Keratinocyte (primary cell): ENCODE measurements around the gene REL. TPM values are rescaled to one million over a fixed set of nuclear protein-coding genes. Genes with fewer than 3 reads are reported as not detected.

Experiments used
- DNase-seq: peaks from one replicate; pipeline ENCODE4 v3.0.0-alpha.2; 2011; ENCODE audit warnings: low read depth, missing footprints, low spot score
- FAIRE-seq: peaks from 2 replicates; lab custom pipeline; 2011; peaks lifted over from hg19 to GRCh38; lab: Jason Lieb, UNC
- H2AFZ ChIP-seq: 2 replicates; pipeline ENCODE4 v1.6.0; 2012; ENCODE audit warnings: low read length, control low read depth, inconsistent platforms; ENCODE audit not compliant: control insufficient read depth
- H3K27ac ChIP-seq: 2 replicates; pipeline ENCODE4 v1.5.1; 2011; ENCODE audit warnings: low read length; ENCODE audit not compliant: control insufficient read depth, insufficient read depth
- H3K27me3 ChIP-seq: 3 replicates; pipeline ENCODE4 v1.6.0; 2011; ENCODE audit warnings: low read length; ENCODE audit not compliant: control insufficient read depth, insufficient read depth; ENCODE audit errors: extremely low read depth
- H3K36me3 ChIP-seq, 2 experiments: 2 replicates in 1 of 2; 3 replicates in 1 of 2; pipeline ENCODE4 v1.5.1; 2011; ENCODE audit warnings: low read length in 2 of 2, mild to moderate bottlenecking in 1 of 2; ENCODE audit not compliant: control insufficient read depth in 2 of 2, insufficient read depth in 2 of 2; ENCODE audit errors: extremely low read depth in 1 of 2
- H3K4me1 ChIP-seq: 3 replicates; pipeline ENCODE4 v1.5.1; 2011; ENCODE audit warnings: low read length; ENCODE audit not compliant: control insufficient read depth, insufficient read depth; ENCODE audit errors: extremely low read depth
- H3K4me2 ChIP-seq: 3 replicates; pipeline ENCODE4 v1.6.0; 2011; ENCODE audit warnings: low read depth, low read length; ENCODE audit not compliant: control insufficient read depth, insufficient read depth; ENCODE audit errors: extremely low read depth
- H3K4me3 ChIP-seq, 3 experiments: fragments of 200-600 bp in 1 of 3; sonication (generic) in 1 of 3; 2 replicates in 2 of 3; 3 replicates in 1 of 3; pipeline ENCODE4 v1.5.1; 2011 to 2016; ENCODE audit warnings: low read length in 3 of 3, mild to moderate bottlenecking in 3 of 3, control low read depth in 2 of 3, inconsistent platforms in 1 of 3, low read depth in 1 of 3, mixed read lengths in 1 of 3, mixed run types in 1 of 3, moderate library complexity in 1 of 3; ENCODE audit not compliant: control insufficient read depth in 2 of 3, insufficient read depth in 2 of 3; ENCODE audit errors: extremely low read depth in 1 of 3
- H3K79me2 ChIP-seq: 2 replicates; pipeline ENCODE4 v1.6.0; 2012; ENCODE audit warnings: low read length; ENCODE audit not compliant: control insufficient read depth, insufficient read depth
- H3K9ac ChIP-seq: 3 replicates; pipeline ENCODE4 v1.6.0; 2011; ENCODE audit warnings: low read length; ENCODE audit not compliant: control insufficient read depth, insufficient read depth; ENCODE audit errors: extremely low read depth
- H3K9me1 ChIP-seq: 3 replicates; pipeline ENCODE4 v1.6.0; 2011; ENCODE audit warnings: low read length; ENCODE audit not compliant: control insufficient read depth, insufficient read depth; ENCODE audit errors: extremely low read depth
- H3K9me3 ChIP-seq: 2 replicates; pipeline ENCODE4 v1.5.1; 2012; ENCODE audit warnings: low read depth, low read length; ENCODE audit not compliant: control insufficient read depth
- H4K20me1 ChIP-seq: 3 replicates; pipeline ENCODE4 v1.6.0; 2011; ENCODE audit warnings: low read length; ENCODE audit not compliant: control insufficient read depth, insufficient read depth; ENCODE audit errors: extremely low read depth
- EZH2 ChIP-seq: IDR thresholded peaks from one replicate; pipeline ENCODE4 v1.6.1; 2012; ENCODE audit warnings: inconsistent platforms, mild to moderate bottlenecking, low read length, moderate library complexity
- dilution Hi-C: fragments of 300-500 bp; cut with MboI; formaldehyde crosslinking; loops from one replicate; pipeline ENCODE4 v1.7.0; 2020; ENCODE audit warnings: low sequenced_read_pairs; ENCODE audit not compliant: extremely low pct_ligation_motif_present
- polyA plus RNA-seq, 5 experiments: library from polyadenylated mRNA; depleted of rRNA in 3 of 5; stranded (reverse) in 3 of 5; stranded (forward) in 1 of 5; unstranded in 1 of 5; fragments of >200 nt; gene quantifications; 1 replicate in 1 of 5; 2 replicates in 3 of 5; 3 replicates in 1 of 5; pipeline versions ENCODE4 v1.2.1 to v1.2.3, GENCODE V29; 2011 to 2012; ENCODE audit warnings: missing spikeins in 2 of 5, low read depth in 1 of 5, low replicate concordance in 1 of 5
- TF ChIP-seq, protein P1 (sequence below), 3 experiments: IDR thresholded peaks in 1 of 3; conservative IDR thresholded peaks in 1 of 3; optimal IDR thresholded peaks in 1 of 3; 2 replicates in 2 of 3; 3 replicates in 1 of 3; pipeline versions ENCODE3 to v1.5.1; 2011; ENCODE audit warnings: low read length in 3 of 3, mild to moderate bottlenecking in 3 of 3, moderate library complexity in 2 of 3, control low read depth in 1 of 3, inconsistent platforms in 1 of 3; ENCODE audit not compliant: insufficient read depth in 2 of 3; ENCODE audit errors: extremely low read depth in 1 of 3

REL gene
- polyA plus RNA-seq, 1 donor (not counting 4 experiments of a cell fraction or from before 2014, with no cell fraction given): 9.0 TPM

GRCh38 chr2:60906395-60906794, 25.0 kb downstream of the REL start:
- DNase-seq (no peak), FAIRE-seq (no peak)
- Histone ChIP-seq H3K9me1 (no peaks in the 10 kb centered on the region), H3K4me2 (no peak overlapping the region), H3K4me3 (no peak overlapping the region), H2AFZ (no peak overlapping the region), H3K27ac (no peak overlapping the region), H3K27me3 (no peaks in the 10 kb centered on the region), H4K20me1 (no peaks in the 10 kb centered on the region), H3K79me2 (no peaks in the 10 kb centered on the region), H3K4me1 (peaks cover 2% of the 10 kb centered on the region), H3K9ac (no peak overlapping the region), H3K36me3 (peaks cover 0 to 5% of the 10 kb centered on the region in 2 experiments), H3K9me3 (no peaks in the 10 kb centered on the region)
- no peak for TF ChIP-seq EZH2
- TF ChIP-seq, protein P1, sequence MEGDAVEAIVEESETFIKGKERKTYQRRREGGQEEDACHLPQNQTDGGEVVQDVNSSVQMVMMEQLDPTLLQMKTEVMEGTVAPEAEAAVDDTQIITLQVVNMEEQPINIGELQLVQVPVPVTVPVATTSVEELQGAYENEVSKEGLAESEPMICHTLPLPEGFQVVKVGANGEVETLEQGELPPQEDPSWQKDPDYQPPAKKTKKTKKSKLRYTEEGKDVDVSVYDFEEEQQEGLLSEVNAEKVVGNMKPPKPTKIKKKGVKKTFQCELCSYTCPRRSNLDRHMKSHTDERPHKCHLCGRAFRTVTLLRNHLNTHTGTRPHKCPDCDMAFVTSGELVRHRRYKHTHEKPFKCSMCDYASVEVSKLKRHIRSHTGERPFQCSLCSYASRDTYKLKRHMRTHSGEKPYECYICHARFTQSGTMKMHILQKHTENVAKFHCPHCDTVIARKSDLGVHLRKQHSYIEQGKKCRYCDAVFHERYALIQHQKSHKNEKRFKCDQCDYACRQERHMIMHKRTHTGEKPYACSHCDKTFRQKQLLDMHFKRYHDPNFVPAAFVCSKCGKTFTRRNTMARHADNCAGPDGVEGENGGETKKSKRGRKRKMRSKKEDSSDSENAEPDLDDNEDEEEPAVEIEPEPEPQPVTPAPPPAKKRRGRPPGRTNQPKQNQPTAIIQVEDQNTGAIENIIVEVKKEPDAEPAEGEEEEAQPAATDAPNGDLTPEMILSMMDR (optimal IDR thresholded peaks at IDR 0.05 in 1 of 3, IDR thresholded peaks at IDR 0.05 in 1 of 3, conservative IDR thresholded peaks at IDR 0.05 in 1 of 3; ENCODE audit: extremely low read depth in 1 of 3, insufficient read depth in 2 of 3, low read length in 3 of 3): no peak
- dilution Hi-C loops: no loop called here

DNA sequence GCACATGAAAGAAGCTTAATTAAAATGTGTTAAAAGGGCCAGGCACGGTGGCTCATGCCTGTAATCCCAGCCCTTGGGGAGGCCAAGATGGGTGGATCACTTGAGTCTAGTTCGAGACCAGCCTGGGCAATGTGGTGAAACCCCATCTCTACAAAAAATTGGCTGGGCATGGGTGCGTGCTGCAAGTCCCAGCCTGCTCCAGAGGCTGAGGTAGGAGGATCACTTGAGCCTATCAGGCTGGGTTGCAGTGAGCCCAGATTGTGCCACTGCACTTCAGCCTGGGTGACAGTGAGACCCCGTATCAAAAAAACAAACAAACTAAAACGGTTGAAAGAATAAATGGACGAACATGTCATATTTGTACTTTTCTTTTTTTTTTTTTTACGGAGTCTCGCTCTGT, 26.0 kb downstream of the REL start:
- dilution Hi-C loops: no loop called here

More for the DNA sequence above, 26.0 kb downstream of the REL start:
- no peak overlapping the region for H2AFZ ChIP-seq
- H3K27me3 ChIP-seq: no peaks in the 10 kb centered on the region
- no peak overlapping the region for H3K9ac ChIP-seq
- FAIRE-seq (no peak), DNase-seq (no peak)
- H3K4me2 ChIP-seq: no peak overlapping the region
- TF ChIP-seq, protein P1 (optimal IDR thresholded peaks at IDR 0.05 in 1 of 3, IDR thresholded peaks at IDR 0.05 in 1 of 3, conservative IDR thresholded peaks at IDR 0.05 in 1 of 3; ENCODE audit: extremely low read depth in 1 of 3, insufficient read depth in 2 of 3, low read length in 3 of 3): no peak
- no peak for TF ChIP-seq EZH2
- H3K79me2 ChIP-seq: no peaks in the 10 kb centered on the region
- no peaks in the 10 kb centered on the region for H3K9me3 ChIP-seq
- no peak overlapping the region for H3K4me3 ChIP-seq
- H3K36me3 ChIP-seq: peaks cover 0 to 4% of the 10 kb centered on the region in 2 experiments
- peaks cover 2% of the 10 kb centered on the region for H3K4me1 ChIP-seq
- H3K27ac ChIP-seq: no peak overlapping the region
- H3K9me1 ChIP-seq: no peaks in the 10 kb centered on the region
- no peaks in the 10 kb centered on the region for H4K20me1 ChIP-seq
